G401.6 (cell line): ENCODE results near the gene ETFRF1.
A peak's percentile ranks its signal among the peaks of the same experiment; 100 is the strongest.

ENCODE experiments used
- FAIRE-seq: peaks from 2 replicates; lab custom pipeline; 2012; peaks lifted over from hg19 to GRCh38; lab: Jason Lieb, UNC

ETFRF1 gene

GRCh38 chr12:25236190-25236589, 41.2 kb downstream of the ETFRF1 start:
- no peak for FAIRE-seq

- FAIRE-seq = no peak
Observed at GRCh38 chr12:25236626-25237025, 41.6 kb downstream of the ETFRF1 start.

DNA sequence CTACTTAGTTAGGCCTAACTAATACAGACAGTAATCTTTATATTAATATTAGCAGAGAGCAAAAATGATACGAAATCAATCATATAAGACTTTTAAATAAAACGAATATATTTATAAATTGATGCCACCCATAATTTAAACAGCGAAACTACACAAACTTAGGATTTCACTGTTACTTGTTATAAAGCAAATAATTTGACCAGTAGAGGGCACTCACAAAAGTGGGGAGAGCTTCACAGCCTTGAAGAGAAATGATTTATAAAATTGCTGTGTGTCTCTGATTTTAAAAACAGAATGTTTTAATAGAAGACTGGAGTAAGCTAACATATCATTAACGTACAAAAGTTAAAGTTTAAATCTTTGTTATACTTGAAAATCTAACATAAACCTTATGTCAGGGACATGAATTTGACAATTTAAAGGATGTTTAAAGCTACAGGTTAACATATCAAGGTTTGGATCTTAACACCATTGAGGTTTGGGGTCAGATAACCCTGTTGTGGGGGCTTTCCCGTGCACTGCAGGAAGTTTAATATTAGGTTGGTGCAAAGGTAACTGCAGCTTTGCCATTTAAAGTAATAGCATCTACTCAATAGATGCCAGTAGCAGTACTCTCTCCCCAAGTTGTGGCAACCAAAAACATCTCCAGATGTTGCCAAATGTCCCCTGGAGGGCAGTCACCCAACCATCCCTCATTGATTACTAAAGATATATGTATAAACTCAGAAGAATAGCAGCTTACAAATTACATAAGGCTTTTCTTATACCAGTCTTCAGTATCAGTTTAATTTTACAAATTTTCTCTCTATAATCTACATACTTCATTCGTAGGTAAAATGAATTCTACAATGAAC, 46.4 kb downstream of the ETFRF1 start:
- peak; percentile 96 for FAIRE-seq

- FAIRE-seq = no peak
Observed at GRCh38 chr12:25242981-25243679, 48.1 kb downstream of the ETFRF1 start.

GRCh38 chr12:25243680-25243990, 48.6 kb downstream of the ETFRF1 start:
- no peak for FAIRE-seq

DNA sequence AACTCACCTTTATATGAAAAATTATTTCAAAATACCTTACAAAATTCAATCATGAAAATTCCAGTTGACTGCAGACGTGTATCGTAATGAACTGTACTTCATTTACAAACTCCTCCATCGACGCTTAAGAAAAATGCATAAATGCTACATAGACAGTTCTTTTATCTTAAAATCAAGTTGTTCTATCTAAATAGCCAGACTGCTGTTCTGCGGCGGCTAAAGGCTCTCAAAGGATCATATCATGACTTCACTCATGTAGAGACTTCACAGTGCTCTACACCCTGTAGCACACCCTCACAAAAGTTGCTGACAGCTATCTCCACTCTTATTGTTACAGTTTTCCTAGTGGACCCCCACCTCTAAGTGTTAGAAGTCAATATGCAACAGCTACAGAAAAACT, 50.5 kb downstream of the ETFRF1 start:
- FAIRE-seq = no peak

GRCh38 chr12:25248137-25248536, 53.1 kb downstream of the ETFRF1 start:
- no peak for FAIRE-seq

GRCh38 chr12:25248732-25249131, 53.7 kb downstream of the ETFRF1 start:
- no peak for FAIRE-seq

DNA sequence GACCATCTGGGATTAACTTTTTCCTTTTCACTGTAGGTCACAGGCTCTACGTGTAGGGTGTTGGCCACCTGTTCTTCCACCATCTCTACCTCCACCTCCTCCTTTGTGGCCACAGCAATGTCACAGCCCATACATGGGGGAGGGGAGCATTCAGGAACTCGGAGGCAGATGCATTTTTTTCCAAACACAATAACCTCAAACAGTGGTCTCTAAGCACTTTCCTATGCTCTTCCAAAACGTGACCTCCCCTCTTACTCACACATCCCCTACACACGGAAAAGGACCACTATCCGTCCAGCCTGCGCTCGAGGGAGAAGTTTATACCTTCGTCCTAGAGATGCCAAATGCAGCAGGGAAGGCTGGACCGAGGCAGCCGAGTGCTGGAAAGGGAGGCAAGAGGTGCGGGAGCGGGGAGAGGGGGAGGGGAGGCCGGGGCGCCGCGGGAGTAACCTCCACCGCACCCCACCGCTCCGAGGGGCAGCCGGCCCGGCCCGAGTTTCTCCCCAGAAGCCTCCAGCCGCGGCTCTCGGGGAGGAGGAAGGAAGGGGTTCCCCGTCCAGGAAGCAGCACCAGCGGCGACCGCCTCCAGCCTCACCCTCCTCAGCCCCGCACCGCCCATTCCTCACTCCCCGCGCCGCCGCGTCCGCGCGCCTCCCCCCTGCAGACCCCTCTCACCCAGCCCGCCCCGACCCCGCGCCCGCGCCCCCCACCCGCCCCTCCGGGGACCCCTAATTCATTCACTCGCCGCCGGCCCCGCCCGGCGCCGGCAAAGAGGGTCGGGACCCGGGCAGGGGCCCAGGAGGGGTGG, 55.1 kb downstream of the ETFRF1 start:
- FAIRE-seq = no peak

GRCh38 chr12:25250744-25251730, 56.0 kb downstream of the ETFRF1 start, which contains the start of gene KRAS:
KRAS (minus strand) TSS chr12:25250929.
- no peak for FAIRE-seq

DNA sequence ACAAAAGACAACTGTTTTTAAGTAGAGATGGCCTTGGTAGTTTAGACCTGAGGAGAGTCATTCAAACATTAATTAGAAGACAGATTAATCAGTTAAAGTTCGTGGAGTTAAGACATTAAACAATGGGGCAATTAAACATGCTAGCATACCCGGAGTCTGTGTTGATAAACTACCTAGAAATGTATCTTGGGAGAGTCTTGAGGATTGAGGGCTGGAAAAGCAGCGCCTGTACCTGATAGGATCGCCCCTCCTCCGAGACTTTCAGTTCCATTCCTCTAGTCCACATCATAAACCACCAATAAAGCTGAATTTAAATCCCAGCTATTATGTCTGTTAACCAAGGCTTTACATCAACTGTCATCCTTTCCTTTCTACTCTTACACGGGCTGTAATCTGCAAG, 56.7 kb downstream of the ETFRF1 start:
- no peak for FAIRE-seq

DNA sequence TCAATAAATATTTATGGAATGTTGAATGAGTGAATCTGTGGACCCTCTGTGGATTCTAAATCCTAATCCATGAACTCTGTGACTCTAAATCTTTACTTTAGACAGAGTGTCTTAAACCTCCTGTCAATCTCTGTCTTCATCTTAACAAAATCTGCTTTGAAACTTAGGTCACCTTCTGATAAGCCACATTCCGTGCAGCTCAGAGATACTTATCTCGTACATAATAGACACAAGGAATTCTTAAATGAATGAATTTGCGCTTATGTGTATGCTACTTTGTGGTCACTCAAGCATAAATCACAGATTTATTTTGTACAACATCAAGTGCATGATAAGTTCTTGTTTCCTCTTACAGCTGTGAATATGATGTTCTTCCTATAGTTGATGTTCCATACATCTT, 57.9 kb downstream of the ETFRF1 start:
- no peak for FAIRE-seq

DNA sequence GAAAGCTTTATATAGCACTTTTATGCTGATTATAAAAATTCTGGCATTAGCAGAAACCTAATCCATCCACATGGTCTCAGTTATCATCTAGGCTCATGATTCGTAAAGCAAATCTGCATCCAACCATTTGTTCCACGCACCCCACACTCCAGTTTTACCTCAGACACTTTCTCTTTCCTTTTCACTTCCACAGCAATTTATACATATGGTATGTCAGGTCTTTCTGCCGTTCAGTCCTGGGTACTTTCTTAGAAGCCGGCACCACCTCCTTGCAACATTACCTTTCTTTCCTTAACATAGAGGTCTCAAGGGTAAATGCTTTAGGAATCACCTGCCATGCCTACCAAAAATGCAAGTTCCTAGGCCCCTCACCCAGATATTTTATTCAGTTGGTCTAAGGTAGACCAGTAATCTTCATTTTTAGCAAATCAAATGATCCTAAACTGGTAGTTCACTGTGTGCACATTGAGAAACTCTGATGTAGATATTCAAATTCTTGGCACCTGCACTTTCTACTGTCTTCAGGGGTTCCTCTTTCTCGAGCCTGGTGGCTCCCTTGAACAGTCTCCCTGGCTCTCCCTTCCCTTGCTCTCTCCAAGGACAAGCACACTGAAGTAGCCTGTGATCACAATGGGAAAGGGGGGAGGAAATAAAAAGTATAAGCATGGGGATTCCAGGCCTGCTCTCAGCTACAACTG, 58.5 kb downstream of the ETFRF1 start:
- FAIRE-seq = no peak

DNA sequence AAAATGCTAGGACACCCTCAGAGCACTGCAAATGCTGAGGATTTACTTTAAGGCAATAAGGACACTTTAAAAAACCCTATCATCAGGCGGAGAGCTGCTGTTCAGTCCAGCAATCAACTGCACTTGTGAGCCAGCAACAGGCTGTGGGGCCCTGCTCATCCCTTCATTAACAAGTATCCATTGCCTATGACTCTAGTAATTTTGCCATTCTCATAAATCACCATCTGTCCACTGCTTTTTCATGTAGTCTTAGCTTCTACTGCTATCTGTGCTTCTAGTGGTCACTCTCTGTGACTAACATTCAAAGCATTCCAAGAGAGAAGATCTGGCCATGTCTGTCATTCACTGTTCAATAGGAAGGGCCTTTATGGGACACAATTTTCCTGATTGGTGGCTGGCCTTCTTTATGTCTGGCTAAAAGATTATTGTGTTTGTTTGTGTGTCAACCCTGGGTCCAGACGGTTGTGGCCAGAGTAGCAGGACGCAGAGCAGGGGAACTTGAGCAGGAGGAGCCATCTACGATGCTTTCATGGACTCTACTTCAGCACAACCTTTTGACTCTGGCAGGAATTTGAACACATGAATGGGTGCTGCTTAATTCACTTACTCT, 59.3 kb downstream of the ETFRF1 start:
- FAIRE-seq = no peak
